Muscle layer of colon (tissue), 2 donors: Measurements from ENCODE around the gene WNT5B.
A peak's percentile ranks its signal among the peaks of the same experiment; 100 is the strongest.
"Not testable (repeated sequence)": the region's sequence is repeated elsewhere in the genome, so short reads cannot be mapped to it uniquely, and the experiment has no call there.

ENCODE experiments used
- H3K27ac ChIP-seq: one replicate; pipeline ENCODE4 v1.7.0; 2013; ENCODE audit warnings: low read depth, mild to moderate bottlenecking, low read length, moderate library complexity
- H3K27me3 ChIP-seq, 2 donors: one replicate each; pipeline ENCODE4 v1.7.0; 2013; ENCODE audit warnings: low read length in 2 of 2, mild to moderate bottlenecking in 2 of 2; ENCODE audit not compliant: insufficient read depth in 2 of 2, control insufficient read depth in 1 of 2
- H3K36me3 ChIP-seq: one replicate; pipeline ENCODE4 v1.7.0; 2013; ENCODE audit warnings: mild to moderate bottlenecking, low read length; ENCODE audit not compliant: insufficient read depth
- H3K4me1 ChIP-seq: one replicate; pipeline ENCODE4 v1.7.0; 2013; ENCODE audit warnings: mild to moderate bottlenecking, low read length; ENCODE audit not compliant: insufficient read depth
- H3K4me3 ChIP-seq, 2 donors: one replicate each; pipeline ENCODE4 v1.7.0; 2013; ENCODE audit warnings: low read length in 2 of 2, low read depth in 1 of 2, mild to moderate bottlenecking in 1 of 2, moderate library complexity in 1 of 2
- H3K9ac ChIP-seq: one replicate; pipeline ENCODE4 v1.7.0; 2013; ENCODE audit warnings: low read length
- H3K9me3 ChIP-seq: one replicate; pipeline ENCODE4 v1.7.0; 2013; ENCODE audit warnings: mild to moderate bottlenecking, low read length
- donor health status: abdominal sarcoma.
- donor health status: Adenocarcinoma of cecum.

Gene WNT5B

GRCh38 chr12:1591034-1591433 is 38.0 kb upstream of the WNT5B start:
- H3K27ac ChIP-seq, result no peak overlapping the region
- peak overlapping the region; percentile 24 for H3K9ac ChIP-seq
- peak overlapping the region in 1 of 2 donors; percentile 43 for H3K4me3 ChIP-seq
- peaks cover 64% of the 10 kb centered on the region for H3K4me1 ChIP-seq
- H3K9me3 ChIP-seq, result no peaks in the 10 kb centered on the region
- no peaks in the 10 kb centered on the region for H3K36me3 ChIP-seq
- no peaks in the 10 kb centered on the region for H3K27me3 ChIP-seq

GRCh38 chr12:1591543-1591942 is 37.5 kb upstream of the WNT5B start:
- no peaks in the 10 kb centered on the region for H3K36me3 ChIP-seq
- H3K9me3 ChIP-seq, result no peaks in the 10 kb centered on the region
- peak overlapping the region in 1 of 2 donors; percentile 38 for H3K4me3 ChIP-seq
- H3K9ac ChIP-seq, result no peak overlapping the region
- no peak overlapping the region for H3K27ac ChIP-seq
- H3K4me1 ChIP-seq, result peaks cover 66% of the 10 kb centered on the region
- H3K27me3 ChIP-seq, result no peaks in the 10 kb centered on the region

- Histone ChIP-seq H3K27ac (peak overlapping the region; percentile 83), H3K4me3 (peak overlapping the region; percentile 58 to 94), H3K4me1 (peaks cover 65% of the 10 kb centered on the region), H3K9me3 (no peaks in the 10 kb centered on the region), H3K9ac (peak overlapping the region; percentile 11), H3K36me3 (no peaks in the 10 kb centered on the region), H3K27me3 (no peaks in the 10 kb centered on the region)
Observed at GRCh38 chr12:1592444-1593173, 36.4 kb upstream of the WNT5B start.

- Histone ChIP-seq H3K36me3 (no peaks in the 10 kb centered on the region), H3K9me3 (no peaks in the 10 kb centered on the region), H3K27ac (peak overlapping the region; percentile 83), H3K9ac (peak overlapping the region; percentile 49), H3K4me3 (peak overlapping the region; percentile 58 to 94), H3K4me1 (peaks cover 57% of the 10 kb centered on the region), H3K27me3 (no peaks in the 10 kb centered on the region)
Observed at GRCh38 chr12:1593174-1594005, 35.6 kb upstream of the WNT5B start.

- Histone ChIP-seq H3K27ac (peak overlapping the region; percentile 83), H3K4me3 (peak overlapping the region; percentile 58 to 94), H3K9me3 (no peaks in the 10 kb centered on the region), H3K27me3 (no peaks in the 10 kb centered on the region), H3K36me3 (no peaks in the 10 kb centered on the region), H3K9ac (peak overlapping the region; percentile 49), H3K4me1 (peaks cover 52% of the 10 kb centered on the region)
Observed at GRCh38 chr12:1594006-1594260, 35.1 kb upstream of the WNT5B start.

GRCh38 chr12:1594261-1595025 is 34.6 kb upstream of the WNT5B start, which contains the start of gene FBXL14:
TSS of gene FBXL14 (minus strand) at chr12:1594581. CDS start at chr12:1594066, 515 bp downstream.
- H3K27me3 ChIP-seq, result no peaks in the 10 kb centered on the region

GRCh38 chr12:1595026-1595561 is 33.9 kb upstream of the WNT5B start:
- peak overlapping the region; percentile 91 for H3K27ac ChIP-seq
- H3K9me3 ChIP-seq, result no peaks in the 10 kb centered on the region
- H3K27me3 ChIP-seq, result no peaks in the 10 kb centered on the region
- H3K4me3 ChIP-seq, result peak overlapping the region; percentile 47 to 71
- H3K36me3 ChIP-seq, result no peaks in the 10 kb centered on the region
- peaks cover 44% of the 10 kb centered on the region for H3K4me1 ChIP-seq
- peak overlapping the region; percentile 81 for H3K9ac ChIP-seq

More at GRCh38 chr12:1594261-1595025, 34.6 kb upstream of the WNT5B start, which contains the start of gene FBXL14:
- H3K27ac ChIP-seq, result peak within 1 kb of the TSS; percentile 91
- H3K9ac ChIP-seq, result peak within 1 kb of the TSS; percentile 81
- H3K4me1 ChIP-seq, result peaks cover 51% of the 10 kb centered on the region
- H3K4me3 ChIP-seq, result peak within 1 kb of the TSS; percentile 58 to 94
- H3K9me3 ChIP-seq, result no peaks in the 10 kb centered on the region
- no peaks in the 10 kb centered on the region for H3K36me3 ChIP-seq

- H3K27ac ChIP-seq, result peak overlapping the region; percentile 91
- no peaks in the 10 kb centered on the region for H3K27me3 ChIP-seq
- H3K4me3 ChIP-seq, result peak overlapping the region in 1 of 2 donors; percentile 71
- H3K9ac ChIP-seq, result peak overlapping the region; percentile 81
- H3K4me1 ChIP-seq, result peaks cover 37% of the 10 kb centered on the region
- H3K9me3 ChIP-seq, result no peaks in the 10 kb centered on the region
- no peaks in the 10 kb centered on the region for H3K36me3 ChIP-seq
Observed at GRCh38 chr12:1595690-1596347, 33.2 kb upstream of the WNT5B start.

GRCh38 chr12:1598757-1599156 is 30.3 kb upstream of the WNT5B start:
- peaks cover 14% of the 10 kb centered on the region for H3K4me1 ChIP-seq
- H3K9me3 ChIP-seq, result no peaks in the 10 kb centered on the region
- H3K9ac ChIP-seq, result no peak overlapping the region
- no peak overlapping the region for H3K4me3 ChIP-seq
- H3K27ac ChIP-seq, result no peak overlapping the region
- no peaks in the 10 kb centered on the region for H3K36me3 ChIP-seq
- H3K27me3 ChIP-seq, result no peaks in the 10 kb centered on the region

- H3K27ac ChIP-seq, H3K9ac ChIP-seq, H3K27me3 ChIP-seq, H3K36me3 ChIP-seq, H3K4me3 ChIP-seq, H3K9me3 ChIP-seq: not testable (repeated sequence)
- H3K4me1 ChIP-seq, result peaks cover 13% of the 10 kb centered on the region
Observed at GRCh38 chr12:1602706-1603105, 26.3 kb upstream of the WNT5B start.
